Endometrium (tissue), 2 donors: Measurements from ENCODE around the gene BABAM2.
"Not testable (repeated sequence)": the region's sequence is repeated elsewhere in the genome, so short reads cannot be mapped to it uniquely, and the experiment has no call there.

Experiments
- FAIRE-seq: peaks from 2 replicates; lab custom pipeline; 2012; peaks lifted over from hg19 to GRCh38; lab: Jason Lieb, UNC
- donor health status: control.
- donor health status: control.

BABAM2 gene

GRCh38 chr2:27878825-27879224 lies 11.7 kb upstream of the BABAM2 start:
- FAIRE-seq = no peak

GRCh38 chr2:27881815-27882583 lies 8.5 kb upstream of the BABAM2 start:
- FAIRE-seq = not testable (repeated sequence)

- not testable (repeated sequence) for FAIRE-seq
These were observed 8.0 kb upstream of the BABAM2 start for GRCh38 chr2:27882584-27882922.

- no peak for FAIRE-seq
These were observed 5.9 kb upstream of the BABAM2 start for GRCh38 chr2:27884601-27885000.

- FAIRE-seq = no peak
These were observed 5.3 kb upstream of the BABAM2 start for GRCh38 chr2:27885234-27885633.

GRCh38 chr2:27885661-27886060 lies 4.9 kb upstream of the BABAM2 start:
- FAIRE-seq = peak; percentile 39

DNA sequence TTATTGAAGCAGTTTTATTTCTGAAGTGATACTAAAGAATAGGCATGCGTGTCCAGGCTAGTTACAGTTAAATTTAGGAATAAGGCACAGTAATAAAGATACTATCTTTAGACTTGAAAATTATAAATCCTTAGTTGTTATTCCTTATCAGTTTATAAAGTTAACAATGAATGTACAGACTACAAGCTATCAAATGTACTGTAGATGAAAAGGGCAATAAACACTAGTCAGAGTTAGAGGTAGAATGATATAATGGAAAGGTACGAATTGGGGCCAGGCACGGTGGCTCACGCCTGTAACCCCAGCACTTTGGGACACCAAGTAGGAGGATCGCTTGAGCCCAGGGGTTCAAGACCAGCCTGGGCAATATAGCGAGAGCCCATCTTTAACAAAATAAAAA lies 4.2 kb upstream of the BABAM2 start:
- FAIRE-seq = no peak

- FAIRE-seq = no peak
These were observed 3.4 kb upstream of the BABAM2 start for GRCh38 chr2:27887111-27887510.

- FAIRE-seq = no peak
These were observed 2.7 kb upstream of the BABAM2 start for GRCh38 chr2:27887830-27888229.

- no peak for FAIRE-seq
These were observed 1.7 kb upstream of the BABAM2 start for GRCh38 chr2:27888790-27889189.

DNA sequence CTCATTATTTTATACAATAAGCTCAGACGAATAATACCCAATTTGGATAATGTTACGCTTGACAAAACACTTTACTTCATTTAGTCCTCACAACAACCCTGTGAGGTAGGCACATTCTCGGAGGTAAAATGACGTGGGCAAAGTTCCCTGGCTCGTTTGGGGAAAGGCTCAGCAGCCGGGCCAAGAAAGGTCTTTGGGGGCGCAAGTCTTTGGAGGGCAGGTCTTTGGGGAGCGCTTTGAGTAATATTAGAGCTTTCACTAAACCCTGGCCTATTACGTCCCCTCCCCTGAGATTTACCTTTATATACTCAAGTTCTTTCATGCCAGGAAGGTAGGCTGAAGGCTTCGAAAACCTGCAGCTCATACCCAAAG lies 769 bp upstream of the BABAM2 start:
- FAIRE-seq = no peak

DNA sequence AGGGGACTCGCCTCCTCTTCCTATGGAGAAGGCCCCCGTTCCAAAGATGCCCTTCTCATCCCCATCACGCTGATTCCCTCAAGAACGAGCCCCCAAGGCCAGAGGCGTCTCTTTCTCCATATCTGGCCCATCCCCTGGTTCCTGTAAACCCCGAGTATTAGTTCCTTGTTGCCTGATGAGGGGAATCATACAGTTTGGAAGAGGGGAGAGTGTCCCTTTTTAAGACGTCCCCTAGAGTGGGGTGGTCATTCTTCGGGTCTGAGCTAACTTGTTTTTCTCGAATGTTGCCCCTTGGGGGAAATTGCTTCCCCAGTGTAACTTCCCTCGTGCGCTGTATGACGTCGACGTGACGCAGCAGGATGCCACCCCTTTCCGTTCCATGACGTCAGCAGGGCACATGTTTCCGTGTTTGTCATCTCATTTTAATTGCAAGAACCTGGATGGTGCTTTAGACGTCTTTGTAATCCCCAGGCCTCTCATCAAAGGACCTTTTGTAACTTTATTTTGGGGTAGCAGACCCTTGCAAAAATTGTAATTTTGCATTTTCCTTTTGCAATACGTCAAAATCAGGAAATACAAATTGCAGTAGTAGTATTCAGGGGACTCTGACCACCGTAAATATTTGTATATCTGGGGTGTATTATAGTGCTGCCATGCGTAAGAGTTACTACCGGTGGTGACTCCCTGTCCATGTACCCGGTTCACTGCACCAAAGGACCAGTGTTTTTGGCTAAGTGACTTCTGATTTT lies 569 bp downstream of the BABAM2 start:
- no peak for FAIRE-seq

DNA sequence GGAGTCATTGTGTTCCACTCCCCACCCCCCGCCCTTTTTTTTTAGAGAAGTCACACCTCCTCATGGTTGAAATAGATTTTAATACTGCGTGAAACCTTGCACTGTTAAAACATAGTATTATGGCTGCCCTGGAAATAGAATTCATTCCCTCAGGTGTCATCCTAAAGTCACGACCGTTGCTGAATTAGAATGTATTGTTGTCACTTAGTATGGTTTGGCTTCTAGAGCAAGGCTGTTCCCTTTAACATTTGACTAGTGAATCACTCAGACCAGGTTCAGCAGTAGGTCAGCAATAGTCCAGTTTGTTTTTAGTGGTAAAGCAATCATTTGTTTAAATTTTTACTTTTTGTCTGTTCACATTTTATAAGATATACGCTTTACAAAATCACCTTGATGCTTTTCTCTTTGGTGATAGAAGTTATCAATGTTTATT lies 1.2 kb downstream of the BABAM2 start:
- FAIRE-seq = no peak

DNA sequence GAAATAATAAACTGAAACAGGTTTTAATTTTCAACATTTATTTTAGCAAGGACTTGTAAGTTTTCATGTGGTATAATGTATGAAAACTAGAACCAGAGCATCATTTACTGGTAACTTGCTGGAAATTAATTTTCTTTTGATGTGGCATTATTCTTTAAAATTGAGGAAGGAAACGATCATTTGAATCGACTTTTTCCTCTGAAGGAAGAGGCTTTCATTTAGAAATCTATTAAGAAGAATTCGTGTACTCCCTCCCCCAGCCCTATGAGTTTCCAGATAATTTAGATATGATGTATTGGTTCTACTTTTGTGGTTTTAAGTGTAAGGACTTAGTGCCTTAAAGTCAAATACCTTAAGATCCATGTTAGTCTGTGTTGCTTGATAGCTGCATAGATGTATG lies 2.5 kb downstream of the BABAM2 start:
- no peak for FAIRE-seq

DNA sequence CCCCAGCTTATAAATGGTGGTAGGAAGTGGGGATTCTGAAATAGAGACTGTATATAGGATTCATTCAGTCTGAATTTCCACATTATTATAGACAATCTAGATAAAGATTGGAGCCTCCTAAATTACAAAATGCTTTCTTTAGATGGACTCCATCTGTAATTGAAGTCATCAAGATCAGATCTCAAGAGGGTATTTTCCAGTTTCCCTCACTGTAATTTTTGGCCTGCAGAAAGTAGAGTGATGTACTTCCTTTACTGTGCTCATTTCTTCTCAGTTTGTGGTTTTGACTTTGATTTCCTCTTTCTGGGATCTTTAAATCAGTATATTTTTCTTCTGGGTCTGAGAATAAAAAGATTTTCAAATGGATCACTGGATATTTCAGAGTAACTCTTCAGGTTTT lies 7.2 kb downstream of the BABAM2 start:
- FAIRE-seq = no peak

DNA sequence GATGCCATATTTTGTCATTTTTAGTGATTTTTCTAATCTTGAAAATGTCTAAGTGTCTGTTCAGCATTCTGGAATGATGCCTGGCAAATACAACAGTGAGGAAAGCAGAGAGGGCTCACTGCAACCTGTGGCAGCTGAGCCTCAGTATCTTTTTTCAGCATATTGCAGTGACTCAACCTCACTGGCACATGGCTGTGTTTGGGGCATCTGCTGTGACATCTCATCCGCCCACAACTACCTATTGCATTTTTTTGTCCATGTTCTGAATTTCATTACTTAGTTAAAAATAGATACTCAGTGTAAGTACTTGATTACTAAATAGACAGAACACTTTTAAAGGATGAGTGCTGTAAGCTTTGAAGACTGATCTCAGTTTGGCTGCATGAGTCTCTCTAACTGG lies 10.7 kb downstream of the BABAM2 start:
- FAIRE-seq = no peak

DNA sequence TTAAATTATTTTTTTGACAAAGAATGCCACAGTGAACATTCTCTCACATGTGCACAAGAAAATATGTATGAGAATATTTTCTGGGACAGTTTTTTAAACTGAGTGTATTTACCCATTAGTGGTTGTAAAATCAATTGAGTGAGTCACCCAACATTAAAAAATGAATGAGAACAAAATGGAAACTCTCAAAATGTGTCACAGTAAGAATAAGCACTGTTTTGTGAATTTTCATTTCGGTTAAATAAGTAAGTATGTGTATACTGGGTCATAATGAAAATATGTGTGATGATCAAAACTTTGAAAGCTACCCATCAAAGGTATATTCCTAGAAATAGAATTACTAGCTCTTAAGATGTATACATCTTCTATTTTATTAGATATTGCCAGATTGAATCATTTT lies 11.6 kb downstream of the BABAM2 start:
- no peak for FAIRE-seq

GRCh38 chr2:27903018-27903417 lies 12.5 kb downstream of the BABAM2 start:
- no peak for FAIRE-seq

DNA sequence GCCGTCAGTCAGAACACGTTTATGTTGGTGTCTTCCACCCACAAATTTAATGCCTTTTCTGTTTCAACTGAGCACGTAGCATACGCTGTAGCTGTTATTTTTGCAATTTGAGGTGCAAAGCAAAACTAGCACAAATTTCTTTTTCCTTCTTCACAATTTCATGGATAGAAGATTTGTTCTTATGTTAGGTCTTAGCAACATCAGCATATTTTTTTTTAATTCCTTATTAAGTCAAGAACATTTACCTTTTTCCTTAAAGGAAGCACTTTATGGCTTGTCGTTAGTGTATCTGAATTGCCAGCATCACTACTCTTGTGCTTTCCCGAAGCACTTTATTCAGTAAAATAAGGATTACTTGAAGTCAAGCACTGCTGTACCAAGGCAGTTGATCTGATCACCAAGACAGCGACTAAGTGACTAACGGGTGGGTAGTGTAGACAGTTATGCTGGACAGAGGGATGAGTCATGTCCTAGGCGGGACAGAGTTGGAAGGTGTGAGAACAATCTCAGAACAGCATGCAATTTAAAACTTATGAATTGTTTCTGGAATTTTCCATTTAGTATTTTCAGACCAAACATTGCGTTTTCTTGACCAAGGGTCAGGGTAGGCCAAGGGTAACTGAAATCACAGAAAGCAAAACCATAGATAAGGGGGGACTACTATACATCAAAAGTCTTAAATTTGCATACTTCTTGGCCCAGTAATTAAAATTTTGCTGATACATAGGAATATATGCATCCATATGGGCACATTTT lies 13.3 kb downstream of the BABAM2 start:
- FAIRE-seq = no peak

DNA sequence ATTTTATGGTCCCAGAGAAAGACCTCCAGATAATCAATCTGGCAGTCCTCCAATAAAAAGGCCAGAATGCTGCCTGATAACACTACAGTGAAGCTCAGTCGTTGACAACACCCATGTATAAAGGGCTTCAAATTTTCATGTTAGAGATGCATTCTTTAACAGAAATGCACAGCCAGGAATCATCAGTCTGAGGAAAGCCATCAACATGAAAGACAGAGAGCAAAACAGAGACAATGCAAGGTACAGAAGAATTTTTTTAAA lies 13.8 kb downstream of the BABAM2 start:
- FAIRE-seq = no peak

- FAIRE-seq = no peak
These were observed 15.5 kb downstream of the BABAM2 start for GRCh38 chr2:27906074-27906473.

- no peak for FAIRE-seq
These were observed 17.0 kb downstream of the BABAM2 start for GRCh38 chr2:27907547-27907946.

- FAIRE-seq = no peak
These were observed 19.4 kb downstream of the BABAM2 start for GRCh38 chr2:27909901-27910300.
